ENCODE data around the gene TEAD2. TPM values are rescaled to one million over a fixed set of nuclear protein-coding genes. Genes with fewer than 3 reads are reported as not detected.

TEAD2 gene
- total RNA-seq, 2 donors from 2014 or later: 12.2 to 15.2 TPM

DNA sequence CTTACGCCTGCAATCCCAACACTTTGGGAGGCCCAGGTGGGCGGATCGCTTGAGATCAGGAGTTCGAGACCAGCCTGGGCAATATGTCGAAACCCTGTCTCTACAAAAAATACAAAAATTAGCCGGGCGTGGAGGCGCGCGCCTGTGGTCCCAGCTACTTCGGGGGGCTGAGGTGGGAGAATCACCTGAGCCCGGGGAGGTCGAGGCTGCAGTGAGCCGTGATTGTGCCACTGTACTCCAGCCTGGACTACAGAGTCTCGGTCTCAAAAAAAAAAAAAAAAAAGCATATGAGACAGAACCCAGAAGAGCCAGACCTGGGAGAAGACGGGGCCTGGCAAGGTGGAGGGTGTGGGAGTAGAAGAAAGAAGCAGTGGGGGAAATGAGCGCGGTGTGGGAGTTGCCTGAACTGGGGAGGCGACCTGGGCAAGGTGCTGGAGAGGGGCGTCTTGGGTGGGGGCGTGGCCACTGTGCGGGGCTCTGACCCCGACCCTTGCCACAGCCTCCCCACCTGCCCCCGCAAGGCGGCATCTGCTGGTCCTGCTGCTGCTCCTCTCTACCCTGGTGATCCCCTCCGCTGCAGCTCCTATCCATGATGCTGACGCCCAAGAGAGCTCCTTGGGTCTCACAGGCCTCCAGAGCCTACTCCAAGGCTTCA, 2.0 kb upstream of the TEAD2 start:
- intact Hi-C loops (cut with DNase I): no loop called here
- Histone ChIP-seq H3K27ac (peak overlapping the region in 3 of 4 donors; percentile 41 to 90 (median 82)), H3K4me1 (peaks cover 21% of the 10 kb centered on the region), H3K36me3 (replicated peaks in 1 of 2; ENCODE audit: insufficient read depth in 1 of 2, low read depth in 2 of 2) (no peaks in the 10 kb centered on the region), H3K4me3 (no peak overlapping the region), H3K9me3 (no peaks in the 10 kb centered on the region), H3K27me3 (no peaks in the 10 kb centered on the region)
- no peak for TF ChIP-seq POLR2A (IDR thresholded peaks at IDR 0.05)
- TF ChIP-seq CTCF (IDR thresholded peaks at IDR 0.05): no peak
- DNase-seq: peak in 1 of 4 donors; percentile 31
- ATAC-seq: no peak
- 66 to 78% methylated on average over 25 to 27 of the region's 27 CpGs for WGBS, 2 donors

DNA sequence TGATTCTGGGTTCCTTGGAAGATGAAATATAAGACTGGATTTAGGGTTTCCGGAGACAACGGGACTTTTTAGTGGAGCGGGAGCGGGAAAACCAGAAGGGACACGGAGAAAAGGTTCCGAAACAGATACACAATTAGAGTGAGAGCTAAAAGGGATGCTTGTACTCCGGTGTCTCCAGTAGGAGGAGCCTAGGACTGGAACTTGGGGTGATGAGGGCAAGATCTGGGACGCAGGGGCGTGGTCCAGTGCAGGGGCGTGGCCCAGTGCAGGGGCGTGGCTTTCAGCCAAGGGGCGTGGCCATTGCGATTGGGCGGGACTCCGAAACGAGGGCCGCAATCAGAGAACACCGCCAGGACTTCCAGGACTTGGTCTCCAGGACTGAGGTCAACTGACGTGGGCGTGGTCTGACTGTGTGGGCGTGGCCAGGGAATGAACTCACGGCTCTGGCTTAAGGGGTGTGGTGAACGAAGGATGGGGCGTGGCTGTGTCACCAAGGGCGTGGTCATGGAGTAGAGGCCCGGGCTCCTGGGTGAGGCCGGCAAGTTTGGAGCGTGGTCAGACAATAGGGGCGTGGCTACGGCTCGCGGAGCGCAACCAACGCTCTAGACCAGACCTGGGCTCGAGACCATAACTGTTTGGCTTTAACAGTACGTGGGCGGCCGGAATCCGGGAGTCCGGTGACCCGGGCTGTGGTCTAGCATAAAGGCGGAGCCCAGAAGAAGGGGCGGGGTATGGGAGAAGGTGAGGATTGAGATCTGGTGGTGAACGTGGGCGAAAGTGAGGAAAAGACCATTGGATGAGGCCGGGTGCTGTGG, 1.3 kb upstream of the TEAD2 start, which contains the start of gene DKKL1:
Gene DKKL1 (plus strand): TSS at position 610 of the 815 bp plus-strand sequence. CDS start 122 bp downstream, at position 732.
- Histone ChIP-seq H3K36me3 (replicated peaks in 1 of 2; ENCODE audit: insufficient read depth in 1 of 2, low read depth in 2 of 2) (peaks cover 0 to 2% of the 10 kb centered on the region in 2 donors), H3K27me3 (no peaks in the 10 kb centered on the region), H3K4me1 (peaks cover 21% of the 10 kb centered on the region), H3K4me3 (no peak within 1 kb of the TSS), H3K9me3 (no peaks in the 10 kb centered on the region), H3K27ac (peak within 1 kb of the TSS in 3 of 4 donors; percentile 82 to 91 (median 90))
- intact Hi-C loops (cut with DNase I): no loop called here
- WGBS, 2 donors: 1 to 2% methylated on average over 27 to 46 of the region's 46 CpGs
- peak; percentile 100 for DNase-seq
- TF ChIP-seq POLR2A (IDR thresholded peaks at IDR 0.05) (peak in 2 of 3 donors; percentile 24 to 49), CTCF (IDR thresholded peaks at IDR 0.05) (peak in 2 of 7 experiments; percentile 22 to 37)
- ATAC-seq: peak; percentile 92

- Histone ChIP-seq H3K27me3 (no peaks in the 10 kb centered on the region), H3K4me3 (no peak overlapping the region), H3K36me3 (replicated peaks in 1 of 2; ENCODE audit: insufficient read depth in 1 of 2, low read depth in 2 of 2) (peaks cover 0 to 2% of the 10 kb centered on the region in 2 donors), H3K4me1 (peaks cover 21% of the 10 kb centered on the region), H3K27ac (peak overlapping the region in 3 of 4 donors; percentile 82 to 91 (median 90)), H3K9me3 (no peaks in the 10 kb centered on the region)
- WGBS, 2 donors: 0 to 3% methylated on average over 14 of the region's 14 CpGs
- intact Hi-C loops (cut with DNase I): no loop called here
- TF ChIP-seq CTCF (IDR thresholded peaks at IDR 0.05): no peak
- TF ChIP-seq POLR2A (IDR thresholded peaks at IDR 0.05): no peak
- ATAC-seq: no peak
- peak; percentile 38 to 61 (median 58) for DNase-seq
Observed at GRCh38 chr19:49362929-49363267, 682 bp upstream of the TEAD2 start.

DNA sequence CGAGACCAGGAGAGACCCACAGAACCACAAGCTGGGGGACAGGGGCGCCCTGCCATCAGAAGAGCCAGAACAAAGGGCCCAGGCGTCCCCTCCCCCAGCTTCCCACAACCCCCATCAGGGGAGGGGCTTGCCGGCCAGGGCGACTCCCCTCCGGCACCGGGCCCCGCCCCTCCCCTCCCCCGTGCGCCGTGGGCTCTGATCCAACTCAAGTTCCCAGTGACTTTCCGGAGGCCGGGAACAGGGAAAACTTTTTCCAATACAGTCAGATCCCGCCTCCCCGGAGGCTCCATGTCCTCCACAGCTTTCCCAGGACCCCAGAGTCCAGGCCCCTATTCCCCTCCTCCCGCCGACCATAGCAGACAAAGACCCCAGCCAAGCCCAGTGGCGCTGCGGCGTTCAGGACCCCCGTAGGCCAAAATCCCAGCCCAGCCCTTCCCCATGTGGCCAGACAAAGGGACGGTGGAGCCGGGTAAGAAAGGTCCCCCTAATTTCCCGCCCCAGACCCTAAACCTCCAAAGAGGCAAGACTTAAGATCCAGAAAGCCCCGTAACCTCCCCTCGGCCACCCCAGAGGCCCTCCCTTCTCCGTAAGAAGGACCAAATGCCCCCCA, 673 bp downstream of the TEAD2 start:
- H3K4me3 ChIP-seq: peak overlapping the region; percentile 20 to 28
- H3K9me3 ChIP-seq: no peaks in the 10 kb centered on the region
- H3K27me3 ChIP-seq: no peaks in the 10 kb centered on the region
- 3 to 4% methylated on average over 22 to 27 of the region's 27 CpGs for WGBS, 2 donors
- no peak for TF ChIP-seq CTCF (IDR thresholded peaks at IDR 0.05)
- TF ChIP-seq POLR2A (IDR thresholded peaks at IDR 0.05): peak in 2 of 3 donors; percentile 43 to 57
- peaks cover 0 to 2% of the 10 kb centered on the region in 2 donors for H3K36me3 ChIP-seq (replicated peaks in 1 of 2; ENCODE audit: insufficient read depth in 1 of 2, low read depth in 2 of 2)
- intact Hi-C loops (cut with DNase I): no loop called here
- peak; percentile 77 to 87 (median 84) for DNase-seq
- H3K27ac ChIP-seq: peak overlapping the region; percentile 74 to 91 (median 86)
- H3K4me1 ChIP-seq: peaks cover 21% of the 10 kb centered on the region
- peak; percentile 38 for ATAC-seq

All from body of pancreas (tissue), 4 donors.